SK-N-SH (cell line): ENCODE results near the gene AMPH. TPM values are rescaled to one million over a fixed set of nuclear protein-coding genes. Genes with fewer than 3 reads are reported as not detected.

ENCODE experiments used
- CTCF ChIA-PET: fragments of 300-600, 350-600 bp; formaldehyde crosslinking; extraction: SDS; loops from one replicate; lab custom pipeline; 2021; lab: Yijun Ruan, JAX
- POLR2A ChIA-PET: fragments of 350-600 bp; sonication (Branson Sonifier 250); formaldehyde crosslinking; extraction: SDS; loops from one replicate; lab custom pipeline; 2020; ENCODE audit warnings: antibody characterized with exemption, inconsistent platforms; lab: Yijun Ruan, JAX
- DNase-seq: peaks from one replicate; pipeline ENCODE4 v3.0.0; 2012
- H2AFZ ChIP-seq: fragments of 200-600 bp; sonication (generic); 2 replicates; pipeline ENCODE4 v1.8.1; 2016; ENCODE audit warnings: antibody characterized with exemption, mild to moderate bottlenecking, low read depth
- H3F3A ChIP-seq: fragments of 200-600 bp; sonication (generic); replicated peaks from 2 replicates; pipeline ENCODE3; 2016; ENCODE audit warnings: antibody characterized with exemption, mild to moderate bottlenecking; ENCODE audit not compliant: insufficient read depth
- H3K27ac ChIP-seq, 2 experiments: fragments of 200-500 bp in 1 of 2; fragments of 200-600 bp in 1 of 2; sonication (Bioruptor generic) in 1 of 2; sonication (generic), shearing (Covaris generic) in 1 of 2; 2 replicates each; pipeline versions ENCODE4 v1.5.1 to v1.6.1; 2014 to 2016; ENCODE audit warnings: low read depth in 2 of 2, inconsistent platforms in 1 of 2, low read length in 1 of 2, mild to moderate bottlenecking in 1 of 2, mixed read lengths in 1 of 2
- H3K27me3 ChIP-seq: fragments of 200-600 bp; sonication (generic), shearing (Covaris generic); 2 replicates; pipeline ENCODE4 v1.6.1; 2016; ENCODE audit warnings: mixed run types; ENCODE audit not compliant: insufficient read depth
- H3K36me3 ChIP-seq, 2 experiments: fragments of 200-500 bp in 1 of 2; fragments of 200-600 bp in 1 of 2; sonication (Bioruptor generic) in 1 of 2; sonication (generic) in 1 of 2; replicated peaks in 1 of 2; 2 replicates each; pipeline versions ENCODE3 to v1.5.1; 2014 to 2016; ENCODE audit warnings: low read length in 1 of 2, mild to moderate bottlenecking in 1 of 2; ENCODE audit not compliant: insufficient read depth in 2 of 2, control insufficient read depth in 1 of 2
- H3K4me1 ChIP-seq, 2 experiments: fragments of 200-500 bp in 1 of 2; fragments of 200-600 bp in 1 of 2; sonication (Bioruptor generic) in 1 of 2; sonication (generic), shearing (Covaris generic) in 1 of 2; 2 replicates each; pipeline versions ENCODE4 v1.5.1 to v1.6.1; 2014 to 2016; ENCODE audit warnings: low read depth in 1 of 2, low read length in 1 of 2, mixed run types in 1 of 2; ENCODE audit not compliant: insufficient read depth in 2 of 2, control insufficient read depth in 1 of 2
- H3K4me2 ChIP-seq: fragments of 200-600 bp; sonication (generic), shearing (Covaris generic); 2 replicates; pipeline ENCODE4 v1.6.1; 2017; ENCODE audit warnings: mixed run types
- H3K4me3 ChIP-seq, 2 experiments: fragments of 200-500 bp in 1 of 2; fragments of 200-600 bp in 1 of 2; sonication (Bioruptor generic) in 1 of 2; sonication (generic), shearing (Covaris generic) in 1 of 2; 2 replicates each; pipeline versions ENCODE4 v1.5.1 to v1.8.1; 2014 to 2016; ENCODE audit warnings: low read depth in 2 of 2, inconsistent platforms in 1 of 2, low read length in 1 of 2, mild to moderate bottlenecking in 1 of 2, mixed read lengths in 1 of 2, moderate library complexity in 1 of 2
- H3K79me2 ChIP-seq: fragments of 200-600 bp; sonication (generic); 2 replicates; pipeline ENCODE4 v1.8.1; 2017; ENCODE audit warnings: mild to moderate bottlenecking; ENCODE audit not compliant: insufficient read depth
- H3K9ac ChIP-seq: fragments of 200-600 bp; sonication (generic); 2 replicates; pipeline ENCODE4 v1.6.1; 2017; ENCODE audit warnings: mixed run types
- H3K9me2 ChIP-seq: fragments of 200-600 bp; sonication (generic); 2 replicates; pipeline ENCODE4 v1.6.1; 2017; ENCODE audit warnings: mixed run types
- H3K9me3 ChIP-seq: fragments of 200-600 bp; sonication (generic); 2 replicates; pipeline ENCODE4 v1.6.1; 2017; ENCODE audit warnings: mixed run types, mild to moderate bottlenecking, moderate library complexity
- H4K20me1 ChIP-seq: fragments of 200-600 bp; sonication (generic); 2 replicates; pipeline ENCODE4 v1.6.1; 2017; ENCODE audit warnings: mild to moderate bottlenecking, mixed run types; ENCODE audit not compliant: insufficient read depth
- CHD2 ChIP-seq: fragments of 150-350 bp; IDR thresholded peaks from 2 replicates; pipeline ENCODE4 v1.6.1; 2018; ENCODE audit warnings: low read length; ENCODE audit not compliant: partially characterized antibody
- ELF1 ChIP-seq: IDR thresholded peaks from 2 replicates; pipeline ENCODE4 v1.4.0; 2012
- EP300 ChIP-seq, 2 experiments: IDR thresholded peaks; 2 replicates each; pipeline versions ENCODE4 v1.4.0 to v1.6.1; 2012; ENCODE audit warnings: borderline replicate concordance in 1 of 2, low read depth in 1 of 2, low read length in 1 of 2
- EZH2phosphoT487 ChIP-seq: fragments of 200-600 bp; sonication (generic); IDR thresholded peaks from 2 replicates; pipeline ENCODE4 v1.6.1; 2017; ENCODE audit warnings: low read depth, mixed run types, mild to moderate bottlenecking, antibody characterized with exemption, moderate library complexity, borderline replicate concordance
- FOSL2 ChIP-seq: IDR thresholded peaks from 2 replicates; pipeline ENCODE4 v1.4.0; 2012; ENCODE audit warnings: low read depth, mild to moderate bottlenecking, moderate library complexity, borderline replicate concordance
- FOXJ3 ChIP-seq: sonication (generic); formaldehyde crosslinking; IDR thresholded peaks from 2 replicates; pipeline ENCODE4 v1.5.1; 2020; ENCODE audit warnings: mild to moderate bottlenecking, missing genetic modification reagents
- FOXM1 ChIP-seq: IDR thresholded peaks from 2 replicates; pipeline ENCODE4 v1.4.0; 2012; ENCODE audit warnings: low read depth, mild to moderate bottlenecking
- GATA2 ChIP-seq: sonication (generic); formaldehyde crosslinking; IDR thresholded peaks from 2 replicates; pipeline ENCODE4 v1.5.0; 2020; ENCODE audit warnings: mild to moderate bottlenecking, missing genetic modification reagents
- NRF1 ChIP-seq: IDR thresholded peaks from 2 replicates; pipeline ENCODE4 v1.6.1; 2012; ENCODE audit warnings: low read depth, mild to moderate bottlenecking, low read length
- RXRA ChIP-seq: IDR thresholded peaks from 2 replicates; pipeline ENCODE4 v1.4.0; 2012; ENCODE audit warnings: low read depth, mild to moderate bottlenecking, borderline replicate concordance
- TAF1 ChIP-seq: IDR thresholded peaks from 2 replicates; pipeline ENCODE4 v1.6.1; 2012; ENCODE audit warnings: low read depth, mild to moderate bottlenecking, low read length, moderate library complexity, borderline replicate concordance
- TCF12 ChIP-seq: IDR thresholded peaks from 2 replicates; pipeline ENCODE4 v1.4.0; 2012
- TEAD4 ChIP-seq: IDR thresholded peaks from 2 replicates; pipeline ENCODE4 v1.4.0; 2012; ENCODE audit warnings: mild to moderate bottlenecking, borderline replicate concordance; ENCODE audit not compliant: insufficient read depth
- YY1 ChIP-seq: IDR thresholded peaks from 2 replicates; pipeline ENCODE4 v1.4.0; 2012; ENCODE audit warnings: low read depth, mild to moderate bottlenecking
- WGBS: methylation state at CpG from one replicate; pipeline ENCODE4 v1.1.6; 2017; ENCODE audit warnings: low lambda C conversion rate; 5-methylcytosine and 5-hydroxymethylcytosine counted together
- polyA plus RNA-seq, 3 experiments: library from polyadenylated mRNA; depleted of rRNA; stranded (reverse); fragments of >200 nt; gene quantifications; 2 replicates each; pipeline ENCODE4 v1.2.3, GENCODE V29; 2012
- TF ChIP-seq, protein P1 (sequence below): IDR thresholded peaks from 2 replicates; pipeline ENCODE4; 2012
- TF ChIP-seq, protein P2 (sequence below): IDR thresholded peaks from 2 replicates; pipeline ENCODE4 v1.6.1; 2012; ENCODE audit warnings: mild to moderate bottlenecking, low read depth, low read length, moderate library complexity

Gene AMPH
- polyA plus RNA-seq, 1 of the 3 experiments (the other 2 are of a cell fraction), result 0.08 TPM

DNA sequence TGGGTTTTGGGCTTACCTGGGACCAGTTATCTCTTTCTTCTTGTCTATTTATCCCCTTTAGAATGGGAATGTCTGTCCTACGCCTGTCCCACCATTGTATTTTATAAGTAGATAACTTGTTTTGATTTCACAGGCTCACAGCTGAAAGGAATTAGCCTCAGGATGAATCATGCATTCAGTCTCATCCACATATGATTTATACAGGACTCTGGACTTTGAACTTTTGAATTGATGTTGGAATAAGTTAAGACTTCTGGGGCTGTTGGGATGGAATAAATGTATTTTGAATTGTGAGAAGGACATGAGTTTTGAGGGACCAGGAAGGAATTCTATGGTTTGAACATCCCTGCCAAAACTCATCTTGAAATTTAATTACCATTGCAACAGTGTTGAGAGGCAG, 112.6 kb downstream of the AMPH start:
- H3K79me2 ChIP-seq, result no peaks in the 10 kb centered on the region
- ChIA-PET POLR2A (no interaction called here), CTCF (no interaction called here)
- no peak overlapping the region for H3K4me2 ChIP-seq
- no peaks in the 10 kb centered on the region for H3F3A ChIP-seq
- WGBS, result 0% methylated on average over 1 of the region's 1 CpG
- no peak overlapping the region for H3K4me3 ChIP-seq
- no peak for TF ChIP-seq RXRA
- TF ChIP-seq YY1, result no peak
- no peak for TF ChIP-seq EZH2phosphoT487
- TF ChIP-seq TAF1, result no peak
- TF ChIP-seq EP300 (IDR thresholded peaks at IDR 0.05; ENCODE audit: borderline replicate concordance in 1 of 2, low read depth in 1 of 2, low read length in 1 of 2), result no peak
- no peak for TF ChIP-seq GATA2
- TF ChIP-seq, protein P1, sequence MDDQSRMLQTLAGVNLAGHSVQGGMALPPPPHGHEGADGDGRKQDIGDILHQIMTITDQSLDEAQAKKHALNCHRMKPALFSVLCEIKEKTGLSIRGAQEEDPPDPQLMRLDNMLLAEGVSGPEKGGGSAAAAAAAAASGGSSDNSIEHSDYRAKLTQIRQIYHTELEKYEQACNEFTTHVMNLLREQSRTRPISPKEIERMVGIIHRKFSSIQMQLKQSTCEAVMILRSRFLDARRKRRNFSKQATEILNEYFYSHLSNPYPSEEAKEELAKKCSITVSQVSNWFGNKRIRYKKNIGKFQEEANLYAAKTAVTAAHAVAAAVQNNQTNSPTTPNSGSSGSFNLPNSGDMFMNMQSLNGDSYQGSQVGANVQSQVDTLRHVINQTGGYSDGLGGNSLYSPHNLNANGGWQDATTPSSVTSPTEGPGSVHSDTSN, result no peak
- no peak for TF ChIP-seq FOXJ3 (CRISPR knock-in tag)
- TF ChIP-seq TCF12, result no peak
- no peak for TF ChIP-seq NRF1
- no peak for TF ChIP-seq FOXM1
- TF ChIP-seq FOSL2, result no peak
- no peak for TF ChIP-seq CHD2
- no peak for TF ChIP-seq TEAD4
- no peak for TF ChIP-seq ELF1
- no peaks in the 10 kb centered on the region for H3K4me1 ChIP-seq
- no peaks in the 10 kb centered on the region for H3K36me3 ChIP-seq
- no peaks in the 10 kb centered on the region for H3K9me2 ChIP-seq
- no peaks in the 10 kb centered on the region for H4K20me1 ChIP-seq
- no peaks in the 10 kb centered on the region for H3K9me3 ChIP-seq
- H3K27me3 ChIP-seq, result no peaks in the 10 kb centered on the region
- H3K27ac ChIP-seq, result no peak overlapping the region
- DNase-seq, result no peak
- no peak overlapping the region for H2AFZ ChIP-seq
- H3K9ac ChIP-seq, result no peak overlapping the region

DNA sequence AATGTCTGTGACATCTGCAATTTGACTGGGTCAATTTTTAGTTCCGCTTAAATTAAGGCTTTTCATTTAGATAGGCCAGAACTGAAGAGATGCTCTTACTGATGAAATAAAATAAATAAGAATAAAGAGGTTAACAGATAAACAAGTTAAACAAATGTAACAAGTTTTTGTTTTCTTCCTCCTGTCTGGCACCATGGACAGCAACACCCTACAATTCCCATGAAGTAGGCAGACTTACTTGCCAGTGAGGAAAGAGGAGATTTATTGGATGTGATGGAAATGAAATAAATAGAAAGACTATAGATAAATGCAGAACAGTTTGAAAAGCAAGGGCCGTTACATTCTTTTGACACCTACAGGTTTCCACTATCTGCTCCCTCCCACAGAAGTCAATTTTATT, 118.5 kb downstream of the AMPH start:
- H3K4me2 ChIP-seq, result no peak overlapping the region
- H3K9me3 ChIP-seq, result no peaks in the 10 kb centered on the region
- H3K9me2 ChIP-seq, result no peaks in the 10 kb centered on the region
- no peaks in the 10 kb centered on the region for H4K20me1 ChIP-seq
- TF ChIP-seq, protein P2, sequence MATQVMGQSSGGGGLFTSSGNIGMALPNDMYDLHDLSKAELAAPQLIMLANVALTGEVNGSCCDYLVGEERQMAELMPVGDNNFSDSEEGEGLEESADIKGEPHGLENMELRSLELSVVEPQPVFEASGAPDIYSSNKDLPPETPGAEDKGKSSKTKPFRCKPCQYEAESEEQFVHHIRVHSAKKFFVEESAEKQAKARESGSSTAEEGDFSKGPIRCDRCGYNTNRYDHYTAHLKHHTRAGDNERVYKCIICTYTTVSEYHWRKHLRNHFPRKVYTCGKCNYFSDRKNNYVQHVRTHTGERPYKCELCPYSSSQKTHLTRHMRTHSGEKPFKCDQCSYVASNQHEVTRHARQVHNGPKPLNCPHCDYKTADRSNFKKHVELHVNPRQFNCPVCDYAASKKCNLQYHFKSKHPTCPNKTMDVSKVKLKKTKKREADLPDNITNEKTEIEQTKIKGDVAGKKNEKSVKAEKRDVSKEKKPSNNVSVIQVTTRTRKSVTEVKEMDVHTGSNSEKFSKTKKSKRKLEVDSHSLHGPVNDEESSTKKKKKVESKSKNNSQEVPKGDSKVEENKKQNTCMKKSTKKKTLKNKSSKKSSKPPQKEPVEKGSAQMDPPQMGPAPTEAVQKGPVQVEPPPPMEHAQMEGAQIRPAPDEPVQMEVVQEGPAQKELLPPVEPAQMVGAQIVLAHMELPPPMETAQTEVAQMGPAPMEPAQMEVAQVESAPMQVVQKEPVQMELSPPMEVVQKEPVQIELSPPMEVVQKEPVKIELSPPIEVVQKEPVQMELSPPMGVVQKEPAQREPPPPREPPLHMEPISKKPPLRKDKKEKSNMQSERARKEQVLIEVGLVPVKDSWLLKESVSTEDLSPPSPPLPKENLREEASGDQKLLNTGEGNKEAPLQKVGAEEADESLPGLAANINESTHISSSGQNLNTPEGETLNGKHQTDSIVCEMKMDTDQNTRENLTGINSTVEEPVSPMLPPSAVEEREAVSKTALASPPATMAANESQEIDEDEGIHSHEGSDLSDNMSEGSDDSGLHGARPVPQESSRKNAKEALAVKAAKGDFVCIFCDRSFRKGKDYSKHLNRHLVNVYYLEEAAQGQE, result peak; percentile 91
- TF ChIP-seq TAF1, result no peak
- H3K27me3 ChIP-seq, result no peaks in the 10 kb centered on the region
- no peaks in the 10 kb centered on the region for H3K36me3 ChIP-seq
- no peak overlapping the region for H2AFZ ChIP-seq
- H3K4me1 ChIP-seq, result no peaks in the 10 kb centered on the region
- no peak for DNase-seq
- H3F3A ChIP-seq, result no peaks in the 10 kb centered on the region
- 32% methylated on average over 2 of the region's 2 CpGs for WGBS
- H3K79me2 ChIP-seq, result no peaks in the 10 kb centered on the region
- H3K9ac ChIP-seq, result no peak overlapping the region
- no peak overlapping the region for H3K4me3 ChIP-seq
- H3K27ac ChIP-seq, result no peak overlapping the region
- CTCF ChIA-PET, result interaction anchor here (0.9 kb wide), 1 partner anchor 9 kb away, joined by 3 read pairs; no protein-coding TSS in a partner anchor
- POLR2A ChIA-PET, result no interaction called here
